Measurements from ENCODE around the gene KRR1. TPM values are rescaled to one million over a fixed set of nuclear protein-coding genes. Genes with fewer than 3 reads are reported as not detected.

KRR1 gene
- total RNA-seq, 1 experiment from 2014 or later = 192 TPM

DNA sequence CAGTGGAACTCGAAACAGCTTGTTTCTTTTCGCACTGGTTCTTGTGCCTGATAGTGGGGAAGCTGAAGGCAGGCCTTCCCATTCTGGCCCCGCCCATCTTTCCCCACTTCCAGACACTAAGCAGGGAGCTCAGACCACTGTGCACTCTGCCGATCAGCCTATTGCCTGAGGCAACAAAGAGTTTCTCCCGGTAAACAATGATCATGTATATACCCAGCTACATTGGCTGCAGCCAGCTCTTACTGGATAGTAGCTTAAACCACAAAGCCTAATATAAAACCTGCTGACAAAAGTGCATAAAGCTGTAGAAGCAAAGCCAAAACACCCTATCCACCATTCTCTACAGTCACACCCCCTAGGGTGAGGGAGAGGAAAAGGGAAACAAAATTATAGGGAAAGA is 55.6 kb downstream of the KRR1 start (continued):
- TF ChIP-seq, protein P1, sequence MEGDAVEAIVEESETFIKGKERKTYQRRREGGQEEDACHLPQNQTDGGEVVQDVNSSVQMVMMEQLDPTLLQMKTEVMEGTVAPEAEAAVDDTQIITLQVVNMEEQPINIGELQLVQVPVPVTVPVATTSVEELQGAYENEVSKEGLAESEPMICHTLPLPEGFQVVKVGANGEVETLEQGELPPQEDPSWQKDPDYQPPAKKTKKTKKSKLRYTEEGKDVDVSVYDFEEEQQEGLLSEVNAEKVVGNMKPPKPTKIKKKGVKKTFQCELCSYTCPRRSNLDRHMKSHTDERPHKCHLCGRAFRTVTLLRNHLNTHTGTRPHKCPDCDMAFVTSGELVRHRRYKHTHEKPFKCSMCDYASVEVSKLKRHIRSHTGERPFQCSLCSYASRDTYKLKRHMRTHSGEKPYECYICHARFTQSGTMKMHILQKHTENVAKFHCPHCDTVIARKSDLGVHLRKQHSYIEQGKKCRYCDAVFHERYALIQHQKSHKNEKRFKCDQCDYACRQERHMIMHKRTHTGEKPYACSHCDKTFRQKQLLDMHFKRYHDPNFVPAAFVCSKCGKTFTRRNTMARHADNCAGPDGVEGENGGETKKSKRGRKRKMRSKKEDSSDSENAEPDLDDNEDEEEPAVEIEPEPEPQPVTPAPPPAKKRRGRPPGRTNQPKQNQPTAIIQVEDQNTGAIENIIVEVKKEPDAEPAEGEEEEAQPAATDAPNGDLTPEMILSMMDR (IDR thresholded peaks at IDR 0.05 in 2 of 3, conservative IDR thresholded peaks at IDR 0.05 in 1 of 3; ENCODE audit: borderline replicate concordance in 1 of 3, insufficient read depth in 1 of 3, low read depth in 2 of 3, low read length in 2 of 3) = no peak
- TF ChIP-seq, protein P2, sequence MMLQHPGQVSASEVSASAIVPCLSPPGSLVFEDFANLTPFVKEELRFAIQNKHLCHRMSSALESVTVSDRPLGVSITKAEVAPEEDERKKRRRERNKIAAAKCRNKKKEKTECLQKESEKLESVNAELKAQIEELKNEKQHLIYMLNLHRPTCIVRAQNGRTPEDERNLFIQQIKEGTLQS (IDR thresholded peaks at IDR 0.05) = no peak
- TF ChIP-seq FOSL1 (IDR thresholded peaks at IDR 0.05; ENCODE audit: low read depth) = no peak
- no peak for TF ChIP-seq SRF (IDR thresholded peaks at IDR 0.05; ENCODE audit: low read depth)
- no peak for TF ChIP-seq TCF7L2 (IDR thresholded peaks at IDR 0.05; ENCODE audit: borderline replicate concordance, extremely low read depth, insufficient read depth, insufficient read length)
- no peak for TF ChIP-seq POLR2A (IDR thresholded peaks at IDR 0.05; ENCODE audit: borderline replicate concordance, extremely low read depth, insufficient read depth, insufficient read length)

DNA sequence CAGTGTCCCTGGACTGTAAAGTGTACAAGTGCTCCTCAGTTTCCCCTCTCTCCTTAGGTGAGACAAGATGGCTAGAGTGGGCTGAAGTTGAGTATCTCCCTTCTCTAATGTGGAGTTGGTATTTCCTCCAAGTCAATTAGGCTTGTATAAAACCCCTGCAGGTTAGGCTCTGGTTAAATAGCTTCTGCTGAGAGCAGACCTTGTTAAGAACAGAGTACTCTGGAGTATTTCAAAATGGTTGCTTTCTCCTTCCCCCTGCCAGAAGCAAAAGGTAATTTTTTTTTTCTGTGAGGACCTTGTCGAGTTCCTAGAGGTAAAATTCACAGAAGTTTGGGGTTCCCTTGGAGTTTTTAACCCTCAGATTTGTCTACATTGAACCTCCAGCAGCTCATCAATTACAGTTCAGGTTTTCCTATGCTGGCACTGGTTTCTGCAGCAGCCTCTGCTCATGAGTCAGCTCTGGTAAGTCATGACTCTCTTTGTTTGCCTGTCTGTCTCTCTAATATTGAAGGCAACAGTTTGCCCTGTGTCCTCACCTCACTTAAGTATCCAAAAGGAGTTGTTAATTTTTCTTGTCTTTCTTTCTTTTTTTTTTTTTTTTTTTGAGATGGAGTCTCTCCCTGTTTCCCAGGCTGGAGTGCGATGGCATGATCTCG is 58.6 kb downstream of the KRR1 start:
- no peak overlapping the region for H2AFZ ChIP-seq (ENCODE audit: low read depth, low read length, poor library complexity, severe bottlenecking)
- no TSS peak for BruUV-seq (replicated peaks)
- no peak for DNase-seq (ENCODE audit: low read depth, low spot score)
- TF ChIP-seq EGR1 (IDR thresholded peaks at IDR 0.05; ENCODE audit: low read depth) (no peak), ZNF274 (IDR thresholded peaks at IDR 0.05; ENCODE audit: low read depth, low read length) (no peak), POLR2A (IDR thresholded peaks at IDR 0.05; ENCODE audit: borderline replicate concordance, extremely low read depth, insufficient read depth, insufficient read length) (no peak), EZH2 (IDR thresholded peaks at IDR 0.05) (no peak), ZFX (IDR thresholded peaks at IDR 0.05) (no peak), ELF1 (IDR thresholded peaks at IDR 0.05; ENCODE audit: borderline replicate concordance, low read depth) (no peak), RAD21 (IDR thresholded peaks at IDR 0.05; ENCODE audit: low read depth) (no peak), POLR2AphosphoS5 (IDR thresholded peaks at IDR 0.05; ENCODE audit: low read depth, low read length) (no peak), YY1 (IDR thresholded peaks at IDR 0.05; ENCODE audit: extremely low read depth, insufficient replicate concordance, low read depth, low read length) (no peak), SP1 (IDR thresholded peaks at IDR 0.05; ENCODE audit: low read depth) (no peak)
- TF ChIP-seq, protein P1 (IDR thresholded peaks at IDR 0.05 in 2 of 3, conservative IDR thresholded peaks at IDR 0.05 in 1 of 3; ENCODE audit: borderline replicate concordance in 1 of 3, insufficient read depth in 1 of 3, low read depth in 2 of 3, low read length in 2 of 3) = no peak
- TF ChIP-seq, protein P3, sequence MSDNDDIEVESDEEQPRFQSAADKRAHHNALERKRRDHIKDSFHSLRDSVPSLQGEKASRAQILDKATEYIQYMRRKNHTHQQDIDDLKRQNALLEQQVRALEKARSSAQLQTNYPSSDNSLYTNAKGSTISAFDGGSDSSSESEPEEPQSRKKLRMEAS (IDR thresholded peaks at IDR 0.05) = no peak
- TF ChIP-seq, protein P4, sequence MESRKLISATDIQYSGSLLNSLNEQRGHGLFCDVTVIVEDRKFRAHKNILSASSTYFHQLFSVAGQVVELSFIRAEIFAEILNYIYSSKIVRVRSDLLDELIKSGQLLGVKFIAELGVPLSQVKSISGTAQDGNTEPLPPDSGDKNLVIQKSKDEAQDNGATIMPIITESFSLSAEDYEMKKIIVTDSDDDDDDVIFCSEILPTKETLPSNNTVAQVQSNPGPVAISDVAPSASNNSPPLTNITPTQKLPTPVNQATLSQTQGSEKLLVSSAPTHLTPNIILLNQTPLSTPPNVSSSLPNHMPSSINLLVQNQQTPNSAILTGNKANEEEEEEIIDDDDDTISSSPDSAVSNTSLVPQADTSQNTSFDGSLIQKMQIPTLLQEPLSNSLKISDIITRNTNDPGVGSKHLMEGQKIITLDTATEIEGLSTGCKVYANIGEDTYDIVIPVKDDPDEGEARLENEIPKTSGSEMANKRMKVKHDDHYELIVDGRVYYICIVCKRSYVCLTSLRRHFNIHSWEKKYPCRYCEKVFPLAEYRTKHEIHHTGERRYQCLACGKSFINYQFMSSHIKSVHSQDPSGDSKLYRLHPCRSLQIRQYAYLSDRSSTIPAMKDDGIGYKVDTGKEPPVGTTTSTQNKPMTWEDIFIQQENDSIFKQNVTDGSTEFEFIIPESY (IDR thresholded peaks at IDR 0.05; ENCODE audit: extremely low read depth, insufficient replicate concordance, low read length) = no peak
- TF ChIP-seq, protein P2 (IDR thresholded peaks at IDR 0.05) = no peak

More for the DNA sequence above, 58.6 kb downstream of the KRR1 start:
- peaks cover 0 to 3% of the 10 kb centered on the region in 2 experiments; a peak in 1 of 4 replicates for H3K9me3 ChIP-seq (ENCODE audit: control insufficient read depth in 1 of 2, insufficient read depth in 1 of 2, low read depth in 1 of 2, low read length in 2 of 2)
- peaks cover 0 to 1% of the 10 kb centered on the region in 2 experiments; a peak in 1 of 4 replicates for H3K4me1 ChIP-seq (ENCODE audit: control insufficient read depth in 1 of 2, insufficient read depth in 2 of 2, low read length in 2 of 2)
- no peak overlapping the region for H3K9ac ChIP-seq (ENCODE audit: low read length)
- H3K4me3 ChIP-seq (replicated peaks in 1 of 2; ENCODE audit: low read depth in 1 of 2, low read length in 2 of 2) = no peak overlapping the region
- H3K4me2 ChIP-seq (ENCODE audit: low read length) = no peak overlapping the region
- ChIA-PET POLR2A (no interaction called here), RAD21 (ENCODE audit: low non-redundant PET in 1 of 2, low total read pairs in 2 of 2, uncharacterized antibody in 2 of 2, unreplicated experiment in 2 of 2) (no interaction called here), CTCF (interaction anchor here (1.5 kb wide), 1 partner anchor 32 kb away, joined by 3 read pairs; no protein-coding TSS in a partner anchor)
- no peak for ATAC-seq
- H3K9me2 ChIP-seq (ENCODE audit: insufficient read depth) = no peaks in the 10 kb centered on the region
- H3K79me2 ChIP-seq (ENCODE audit: insufficient read depth, low read length) = no peaks in the 10 kb centered on the region
- no peak overlapping the region for H3K27ac ChIP-seq (ENCODE audit: low read depth, low read length)
- H3K36me3 ChIP-seq (ENCODE audit: control insufficient read depth in 1 of 2, insufficient read depth in 2 of 2, low read length in 2 of 2) = no peaks in the 10 kb centered on the region
- no peaks in the 10 kb centered on the region for H4K20me1 ChIP-seq (ENCODE audit: insufficient read depth)
- intact Hi-C loops (cut with micrococcal nuclease) = no loop called here
- H3K27me3 ChIP-seq (ENCODE audit: insufficient read depth, low read length) = no peaks in the 10 kb centered on the region

Measured in HCT116 (cell line).